Thoracic aorta (tissue), 2 donors: ENCODE results near the gene PRDM16. TPM values are rescaled to one million over a fixed set of nuclear protein-coding genes. Genes with fewer than 3 reads are reported as not detected.
A peak's percentile ranks its signal among the peaks of the same experiment; 100 is the strongest.

ENCODE experiments used
- ATAC-seq: fragments of 150-250 bp; one replicate; pipeline ENCODE4 v1.8.0; 2017; ENCODE audit warnings: low read depth; ENCODE audit not compliant: insufficient number of reproducible peaks, low FRiP score
- DNase-seq: peaks from one replicate; pipeline ENCODE4 v3.0.0-alpha.2; 2020; ENCODE audit warnings: low spot score
- H3K27ac ChIP-seq, 2 donors: fragments of 200-600 bp; sonication (generic); 1 replicate in 1 of 2; 2 replicates in 1 of 2; pipeline ENCODE4 v1.5.1; 2016; ENCODE audit warnings: mild to moderate bottlenecking in 2 of 2, moderate library complexity in 2 of 2
- H3K27me3 ChIP-seq: fragments of 200-600 bp; sonication (generic); replicated peaks from 2 replicates; pipeline ENCODE4 v1.6.0; 2016; ENCODE audit warnings: mild to moderate bottlenecking; ENCODE audit not compliant: insufficient read depth
- H3K36me3 ChIP-seq: fragments of 200-600 bp; sonication (generic); one replicate; pipeline ENCODE4 v1.5.1; 2016
- H3K4me1 ChIP-seq, 2 donors: fragments of 200-600 bp; sonication (generic); 1 replicate in 1 of 2; 2 replicates in 1 of 2; pipeline versions ENCODE4 v1.5.1 to v1.6.0; 2016; ENCODE audit warnings: low read depth in 2 of 2, mild to moderate bottlenecking in 1 of 2; ENCODE audit not compliant: control insufficient read depth in 1 of 2
- H3K4me3 ChIP-seq: fragments of 200-600 bp; sonication (generic); 2 replicates; pipeline ENCODE4 v1.5.1; 2016; ENCODE audit warnings: mild to moderate bottlenecking
- H3K9me3 ChIP-seq: fragments of 200-600 bp; sonication (generic); 2 replicates; pipeline ENCODE4 v1.5.1; 2016
- total RNA-seq, 2 donors: library from RNA; depleted of rRNA; stranded (reverse); fragments of >200 nt; gene quantifications; one replicate each; pipeline versions ENCODE4 v1.1.0 to v1.2.3, GENCODE V29; 2016
- TF ChIP-seq, protein P1 (sequence below): fragments of 200-600 bp; sonication (generic); IDR thresholded peaks from one replicate; pipeline ENCODE4 v1.5.1; 2019; ENCODE audit warnings: antibody characterized with exemption

The PRDM16 gene
- total RNA-seq, 2 donors from 2014 or later, result 68.9 to 85.4 TPM

DNA sequence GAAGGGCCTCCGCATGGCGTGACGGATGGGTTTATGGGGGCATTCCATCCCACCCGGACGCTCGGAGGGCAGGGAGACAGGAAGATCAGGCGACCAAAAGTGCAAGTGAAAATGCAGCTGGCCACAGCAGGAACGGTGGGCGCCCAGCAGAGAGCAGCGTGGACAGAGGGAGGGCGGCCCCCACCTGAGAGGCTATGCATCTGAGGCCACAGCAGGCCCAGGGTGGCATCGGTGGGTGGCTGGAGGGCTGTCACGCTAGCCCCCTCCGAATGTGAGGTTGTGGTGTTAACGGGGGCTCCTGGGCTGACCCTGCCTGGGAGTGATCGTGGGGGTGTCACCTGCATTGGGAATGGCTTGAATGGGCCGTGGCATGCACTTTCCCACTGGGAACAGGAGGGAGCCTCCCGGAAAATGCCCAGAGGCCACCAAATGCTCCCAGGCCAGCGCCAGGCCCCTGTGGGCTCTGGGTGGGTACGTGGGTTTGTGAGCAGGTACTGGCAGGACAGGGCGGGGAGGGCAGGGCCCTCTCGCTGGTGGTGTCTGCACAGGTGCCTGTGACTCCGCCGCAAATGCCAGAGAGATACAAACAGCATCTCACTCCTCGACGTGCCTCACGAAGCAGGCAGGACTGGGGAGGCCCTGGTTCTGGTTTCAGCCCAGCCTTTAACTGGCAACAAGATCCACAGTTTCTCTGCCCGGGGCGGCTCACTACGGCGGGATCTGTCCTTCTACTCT lies 172.8 kb downstream of the PRDM16 start:
- Histone ChIP-seq H3K9me3 (no peaks in the 10 kb centered on the region), H3K4me3 (peak overlapping the region; percentile 57), H3K27me3 (no peaks in the 10 kb centered on the region), H3K27ac (peak overlapping the region; percentile 93 to 96), H3K4me1 (peaks cover 30 to 84% of the 10 kb centered on the region in 2 donors), H3K36me3 (peaks cover 9% of the 10 kb centered on the region)
- DNase-seq (no peak), ATAC-seq (no peak)
- TF ChIP-seq, protein P1, sequence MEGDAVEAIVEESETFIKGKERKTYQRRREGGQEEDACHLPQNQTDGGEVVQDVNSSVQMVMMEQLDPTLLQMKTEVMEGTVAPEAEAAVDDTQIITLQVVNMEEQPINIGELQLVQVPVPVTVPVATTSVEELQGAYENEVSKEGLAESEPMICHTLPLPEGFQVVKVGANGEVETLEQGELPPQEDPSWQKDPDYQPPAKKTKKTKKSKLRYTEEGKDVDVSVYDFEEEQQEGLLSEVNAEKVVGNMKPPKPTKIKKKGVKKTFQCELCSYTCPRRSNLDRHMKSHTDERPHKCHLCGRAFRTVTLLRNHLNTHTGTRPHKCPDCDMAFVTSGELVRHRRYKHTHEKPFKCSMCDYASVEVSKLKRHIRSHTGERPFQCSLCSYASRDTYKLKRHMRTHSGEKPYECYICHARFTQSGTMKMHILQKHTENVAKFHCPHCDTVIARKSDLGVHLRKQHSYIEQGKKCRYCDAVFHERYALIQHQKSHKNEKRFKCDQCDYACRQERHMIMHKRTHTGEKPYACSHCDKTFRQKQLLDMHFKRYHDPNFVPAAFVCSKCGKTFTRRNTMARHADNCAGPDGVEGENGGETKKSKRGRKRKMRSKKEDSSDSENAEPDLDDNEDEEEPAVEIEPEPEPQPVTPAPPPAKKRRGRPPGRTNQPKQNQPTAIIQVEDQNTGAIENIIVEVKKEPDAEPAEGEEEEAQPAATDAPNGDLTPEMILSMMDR, result no peak

DNA sequence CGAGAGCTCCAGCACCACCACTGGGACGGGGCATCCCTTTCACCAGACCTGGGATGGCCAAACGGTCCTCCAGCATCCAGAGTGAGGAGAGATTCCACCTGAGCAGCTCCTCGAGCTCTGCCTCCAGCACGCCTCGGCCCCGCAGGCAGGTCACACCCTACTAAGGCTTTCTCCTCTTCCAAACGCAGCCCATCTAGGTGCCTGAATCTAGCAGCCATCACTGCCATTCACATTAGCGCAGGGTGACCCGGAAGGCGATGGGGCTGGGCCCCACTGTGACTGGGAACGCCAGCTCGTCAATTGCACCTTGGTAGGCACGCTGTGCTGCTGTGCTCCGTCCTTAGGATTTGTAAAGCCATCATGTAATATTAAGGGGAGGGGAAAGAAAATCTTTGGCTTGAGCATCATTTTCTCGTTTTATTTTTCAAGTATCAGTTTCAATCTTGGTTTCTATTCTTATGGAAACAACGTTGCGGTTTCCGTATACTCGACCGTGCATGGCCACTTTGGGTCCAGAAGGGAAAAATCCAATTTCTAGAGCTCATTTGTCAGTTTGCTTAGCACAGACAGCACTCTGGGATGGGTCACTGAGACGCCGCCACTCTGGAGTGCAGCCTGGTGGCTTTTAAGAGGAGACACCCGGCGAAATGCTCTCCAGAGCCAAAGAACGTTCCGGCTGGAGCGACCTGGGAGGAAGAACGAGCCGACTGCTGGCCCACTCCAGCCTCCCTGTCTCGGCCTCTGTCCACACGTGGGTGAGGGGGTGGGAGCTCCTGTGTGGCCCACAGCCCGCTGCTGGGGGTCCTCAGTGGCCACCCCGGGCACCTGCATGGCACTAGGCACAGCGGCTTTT lies 173.6 kb downstream of the PRDM16 start:
- ATAC-seq (no peak), DNase-seq (no peak)
- Histone ChIP-seq H3K36me3 (peaks cover 9% of the 10 kb centered on the region), H3K9me3 (no peaks in the 10 kb centered on the region), H3K27ac (peak overlapping the region; percentile 93 to 96), H3K27me3 (no peaks in the 10 kb centered on the region), H3K4me1 (peaks cover 33 to 80% of the 10 kb centered on the region in 2 donors), H3K4me3 (no peak overlapping the region)
- TF ChIP-seq, protein P1, result no peak

DNA sequence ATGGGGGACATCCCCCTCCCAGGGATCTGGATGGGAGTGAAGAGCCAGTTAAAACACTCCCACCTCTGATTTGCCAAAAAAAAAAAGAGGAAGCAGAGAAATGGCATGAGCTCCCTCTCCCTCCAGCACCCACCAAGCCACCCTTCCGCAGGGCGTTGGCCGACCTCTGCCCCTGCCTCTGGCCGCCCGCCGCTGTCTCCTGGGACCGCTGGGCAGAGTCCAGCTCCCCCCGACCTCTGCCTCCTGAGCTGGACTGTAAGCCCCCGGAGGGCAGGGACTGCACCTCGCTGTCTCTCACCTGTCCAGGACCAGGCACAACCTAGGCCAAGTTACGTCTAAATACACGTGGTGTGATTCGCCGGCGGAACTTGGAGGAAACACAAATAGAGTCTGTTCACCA lies 174.3 kb downstream of the PRDM16 start:
- peaks cover 30 to 80% of the 10 kb centered on the region in 2 donors for H3K4me1 ChIP-seq
- ATAC-seq (no peak), DNase-seq (no peak)
- H3K36me3 ChIP-seq, result peaks cover 9% of the 10 kb centered on the region
- H3K9me3 ChIP-seq, result no peaks in the 10 kb centered on the region
- H3K27me3 ChIP-seq, result no peaks in the 10 kb centered on the region
- TF ChIP-seq, protein P1, result no peak
- peak overlapping the region; percentile 44 to 96 for H3K27ac ChIP-seq
- H3K4me3 ChIP-seq, result no peak overlapping the region

GRCh38 chr1:3244025-3244926 lies 175.3 kb downstream of the PRDM16 start:
- Histone ChIP-seq H3K27ac (peak overlapping the region in 1 of 2 donors; percentile 96), H3K27me3 (no peaks in the 10 kb centered on the region), H3K4me1 (peaks cover 35 to 82% of the 10 kb centered on the region in 2 donors), H3K4me3 (no peak overlapping the region), H3K9me3 (no peaks in the 10 kb centered on the region), H3K36me3 (peaks cover 9% of the 10 kb centered on the region)
- ATAC-seq, result no peak
- DNase-seq, result no peak
- TF ChIP-seq, protein P1, result no peak
